Measurements from ENCODE around the gene APCDD1. TPM values are rescaled to one million over a fixed set of nuclear protein-coding genes. Genes with fewer than 3 reads are reported as not detected.

Gene APCDD1
- total RNA-seq, 1 experiment from 2014 or later, result not detected

- Histone ChIP-seq H3K36me3 (ENCODE audit: control insufficient read depth in 1 of 2, insufficient read depth in 2 of 2, low read length in 2 of 2) (no peaks in the 10 kb centered on the region), H3K27ac (ENCODE audit: low read depth, low read length) (no peak overlapping the region), H3K27me3 (ENCODE audit: insufficient read depth, low read length) (peaks cover 47% of the 10 kb centered on the region), H4K20me1 (ENCODE audit: insufficient read depth) (no peaks in the 10 kb centered on the region), H3K4me1 (ENCODE audit: control insufficient read depth in 1 of 2, insufficient read depth in 2 of 2, low read length in 2 of 2) (no peaks in the 10 kb centered on the region), H3K4me2 (ENCODE audit: low read length) (no peak overlapping the region), H3K9me2 (ENCODE audit: insufficient read depth) (no peaks in the 10 kb centered on the region), H3K9me3 (ENCODE audit: control insufficient read depth in 1 of 2, insufficient read depth in 1 of 2, low read depth in 1 of 2, low read length in 2 of 2) (no peaks in the 10 kb centered on the region), H2AFZ (ENCODE audit: low read depth, low read length, poor library complexity, severe bottlenecking) (no peak overlapping the region), H3K4me3 (replicated peaks in 1 of 2; ENCODE audit: low read depth in 1 of 2, low read length in 2 of 2) (no peak overlapping the region), H3K79me2 (ENCODE audit: insufficient read depth, low read length) (no peaks in the 10 kb centered on the region), H3K9ac (ENCODE audit: low read length) (no peak overlapping the region)
- ChIA-PET RAD21 (ENCODE audit: low non-redundant PET in 1 of 2, low total read pairs in 2 of 2, uncharacterized antibody in 2 of 2, unreplicated experiment in 2 of 2) (no interaction called here), POLR2A (no interaction called here), CTCF (interaction anchor here (1.3 kb wide), 1 partner anchor 9 kb away, joined by 3 read pairs; no protein-coding TSS in a partner anchor)
- no TSS peak for BruUV-seq (replicated peaks)
- DNase-seq (ENCODE audit: low read depth, low spot score) (no peak), ATAC-seq (no peak)
- TF ChIP-seq SRF (IDR thresholded peaks at IDR 0.05; ENCODE audit: low read depth) (no peak), CEBPB (IDR thresholded peaks at IDR 0.05; ENCODE audit: low read depth) (no peak), POLR2AphosphoS5 (IDR thresholded peaks at IDR 0.05; ENCODE audit: low read depth, low read length) (no peak), ZFX (IDR thresholded peaks at IDR 0.05) (no peak), SIN3A (IDR thresholded peaks at IDR 0.05; ENCODE audit: low read depth) (no peak), TCF7L2 (IDR thresholded peaks at IDR 0.05; ENCODE audit: borderline replicate concordance, extremely low read depth, insufficient read depth, insufficient read length) (no peak), YY1 (IDR thresholded peaks at IDR 0.05; ENCODE audit: extremely low read depth, insufficient replicate concordance, low read depth, low read length) (no peak), CTCF (IDR thresholded peaks at IDR 0.05 in 2 of 3, conservative IDR thresholded peaks at IDR 0.05 in 1 of 3; ENCODE audit: borderline replicate concordance in 1 of 3, insufficient read depth in 1 of 3, low read depth in 2 of 3, low read length in 2 of 3) (no peak)
- intact Hi-C loops (cut with micrococcal nuclease), result no loop called here
Measured at GRCh38 chr18:10481831-10482230, 27.4 kb downstream of the APCDD1 start.
